ENCODE data around the gene RAC3. TPM values are rescaled to one million over a fixed set of nuclear protein-coding genes. Genes with fewer than 3 reads are reported as not detected.

Gene RAC3
- total and polyA plus RNA-seq, 3 donors from 2014 or later = 42.3 to 102 (median 74.3) TPM

GRCh38 chr17:82031885-82032627, 578 bp downstream of the RAC3 start:
- TF ChIP-seq CTCF (IDR thresholded peaks at IDR 0.05) (no peak), POLR2A (IDR thresholded peaks at IDR 0.05) (no peak)
- peaks cover 32% of the 10 kb centered on the region for H3K4me1 ChIP-seq

GRCh38 chr17:82033359-82034085, 2.0 kb downstream of the RAC3 start:
- no peak overlapping the region for H3K4me3 ChIP-seq
- 93 to 94% methylated on average over 16 to 38 of the region's 38 CpGs for WGBS, 2 donors
- no peaks in the 10 kb centered on the region for H3K9me3 ChIP-seq
- no peaks in the 10 kb centered on the region for H3K36me3 ChIP-seq (ENCODE audit: low read depth, missing control alignments)
- no peak for TF ChIP-seq POLR2A (IDR thresholded peaks at IDR 0.05)
- no peak for TF ChIP-seq CTCF (IDR thresholded peaks at IDR 0.05)
- intact Hi-C loops (cut with DNase I; ENCODE audit: low total_unique reads) = loop anchor here (10.0 kb wide), 1 partner anchor 121 kb away; no protein-coding TSS in a partner anchor
- no peak for DNase-seq
- no peaks in the 10 kb centered on the region for H3K27me3 ChIP-seq
- H3K4me1 ChIP-seq = peaks cover 40% of the 10 kb centered on the region
- no peak overlapping the region for H3K27ac ChIP-seq

More at GRCh38 chr17:82031885-82032627, 578 bp downstream of the RAC3 start:
- intact Hi-C loops (cut with DNase I; ENCODE audit: low total_unique reads) = loop anchor here (10.0 kb wide), 1 partner anchor 123 kb away; no protein-coding TSS in a partner anchor
- DNase-seq = no peak
- H3K36me3 ChIP-seq (ENCODE audit: low read depth, missing control alignments) = no peaks in the 10 kb centered on the region
- H3K27ac ChIP-seq = peak overlapping the region in 1 of 2 donors; percentile 39
- no peaks in the 10 kb centered on the region for H3K27me3 ChIP-seq
- peak overlapping the region; percentile 37 to 52 for H3K4me3 ChIP-seq
- H3K9me3 ChIP-seq = no peaks in the 10 kb centered on the region
- 13 to 32% methylated on average over 4 to 22 of the region's 59 CpGs for WGBS, 2 donors

- Histone ChIP-seq H3K4me3 (no peak overlapping the region), H3K36me3 (ENCODE audit: low read depth, missing control alignments) (no peaks in the 10 kb centered on the region), H3K4me1 (peaks cover 43% of the 10 kb centered on the region), H3K27ac (no peak overlapping the region), H3K9me3 (no peaks in the 10 kb centered on the region), H3K27me3 (no peaks in the 10 kb centered on the region)
- intact Hi-C loops (cut with DNase I; ENCODE audit: low total_unique reads) = loop anchor here (10.0 kb wide), 1 partner anchor 120 kb away; no protein-coding TSS in a partner anchor
- DNase-seq = no peak
- no peak for TF ChIP-seq POLR2A (IDR thresholded peaks at IDR 0.05)
- TF ChIP-seq CTCF (IDR thresholded peaks at IDR 0.05) = no peak
- 78 to 86% methylated on average over 20 to 23 of the region's 23 CpGs for WGBS, 2 donors
Observed at GRCh38 chr17:82034371-82035011, 3.0 kb downstream of the RAC3 start.

GRCh38 chr17:82035488-82035887, 4.0 kb downstream of the RAC3 start:
- Histone ChIP-seq H3K27ac (no peak overlapping the region), H3K36me3 (ENCODE audit: low read depth, missing control alignments) (no peaks in the 10 kb centered on the region), H3K9me3 (no peaks in the 10 kb centered on the region), H3K27me3 (no peaks in the 10 kb centered on the region), H3K4me3 (no peak overlapping the region), H3K4me1 (peaks cover 39% of the 10 kb centered on the region)
- intact Hi-C loops (cut with DNase I; ENCODE audit: low total_unique reads) = loop anchor here (10.0 kb wide), 1 partner anchor 119 kb away; no protein-coding TSS in a partner anchor
- WGBS, 2 donors = 88 to 95% methylated on average over 8 of the region's 8 CpGs
- TF ChIP-seq CTCF (IDR thresholded peaks at IDR 0.05) (no peak), POLR2A (IDR thresholded peaks at IDR 0.05) (no peak)
- DNase-seq = no peak

Measured in testis (tissue), 3 donors.